Ascending aorta (tissue), 2 donors: Measurements from ENCODE around the gene TIMM23. TPM values are rescaled to one million over a fixed set of nuclear protein-coding genes. Genes with fewer than 3 reads are reported as not detected.
"Not testable (repeated sequence)": the region's sequence is repeated elsewhere in the genome, so short reads cannot be mapped to it uniquely, and the experiment has no call there.

ENCODE experiments used
- DNase-seq, 2 donors: peaks; one replicate each; pipeline ENCODE4 v3.0.0-alpha.2; 2019; ENCODE audit warnings: low spot score in 2 of 2
- H3K27ac ChIP-seq, 2 donors: fragments of 200-600 bp; sonication (generic); one replicate each; pipeline ENCODE4 v1.5.1; 2016 to 2017; ENCODE audit warnings: mild to moderate bottlenecking in 1 of 2
- H3K27me3 ChIP-seq: fragments of 200-600 bp; sonication (generic); one replicate; pipeline ENCODE4 v1.5.1; 2017
- H3K36me3 ChIP-seq, 2 donors: fragments of 200-600 bp; sonication (generic); one replicate each; pipeline ENCODE4 v1.5.1; 2016
- H3K4me1 ChIP-seq, 2 donors: fragments of 200-600 bp; sonication (generic); one replicate each; pipeline ENCODE4 v1.5.1; 2016 to 2017; ENCODE audit warnings: mild to moderate bottlenecking in 1 of 2
- H3K4me3 ChIP-seq, 2 donors: fragments of 200-600 bp; sonication (generic); one replicate each; pipeline ENCODE4 v1.5.1; 2016 to 2017; ENCODE audit warnings: mild to moderate bottlenecking in 1 of 2
- H3K9me3 ChIP-seq, 2 donors: fragments of 200-600 bp; sonication (generic); one replicate each; pipeline ENCODE4 v1.5.1; 2016
- CTCF ChIP-seq, 3 experiments: fragments of 200-600 bp in 2 of 3; fragments of 450-650 bp in 1 of 3; sonication (generic) in 2 of 3; IDR thresholded peaks; one replicate each; pipeline ENCODE4 v1.5.1; 2016 to 2019; ENCODE audit warnings: antibody characterized with exemption in 3 of 3, mild to moderate bottlenecking in 1 of 3, moderate library complexity in 1 of 3
- intact Hi-C: fragments of 100-400 bp; cut with DNase I; formaldehyde crosslinking; loops from one replicate; pipeline ENCODE4 v1.15.1; 2023
- total RNA-seq: library from RNA; depleted of rRNA; stranded (reverse); fragments of >200 nt; gene quantifications from one replicate; pipeline ENCODE4 v1.1.0, GENCODE V29; 2016

Gene TIMM23
- total RNA-seq, 1 donor from 2014 or later: 19.3 TPM

- H3K27ac ChIP-seq: no peak overlapping the region
- H3K9me3 ChIP-seq: no peaks in the 10 kb centered on the region
- DNase-seq: no peak
- TF ChIP-seq CTCF (IDR thresholded peaks at IDR 0.05): no peak
- intact Hi-C loops: no loop called here
- H3K4me3 ChIP-seq: no peak overlapping the region
- no peaks in the 10 kb centered on the region for H3K36me3 ChIP-seq
- H3K4me1 ChIP-seq: no peaks in the 10 kb centered on the region
- H3K27me3 ChIP-seq: no peaks in the 10 kb centered on the region
Observed at GRCh38 chr10:46042527-46042926, 70.2 kb downstream of the TIMM23 start.

DNA sequence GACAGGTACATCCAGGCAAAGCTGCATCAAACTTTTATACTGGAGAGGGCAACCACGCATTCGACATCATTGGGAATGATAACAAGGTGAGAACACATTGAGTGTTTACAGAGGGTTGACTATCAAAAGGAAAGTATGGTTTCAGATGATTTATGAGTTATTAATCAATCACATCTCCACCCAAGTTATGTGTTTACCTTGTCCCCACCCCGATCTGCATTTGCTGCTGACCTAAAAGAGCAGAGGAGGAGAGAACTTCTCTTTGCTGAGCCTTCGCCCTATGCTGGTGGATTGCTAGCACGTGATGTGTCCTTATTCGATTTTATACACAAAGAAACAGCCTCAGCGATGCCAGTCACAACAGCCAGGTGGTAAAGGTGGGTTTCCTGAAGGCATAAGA, 74.0 kb downstream of the TIMM23 start, which contains the start of gene MSMB:
TSS of gene MSMB (minus strand) at position 9 of the 400 bp plus-strand sequence. CDS start 32 bp downstream, outside the sequence.
- intact Hi-C loops: no loop called here
- Histone ChIP-seq H3K36me3 (no peaks in the 10 kb centered on the region), H3K27me3 (no peaks in the 10 kb centered on the region), H3K27ac (no peak within 1 kb of the TSS), H3K4me3 (no peak within 1 kb of the TSS), H3K4me1 (no peaks in the 10 kb centered on the region), H3K9me3 (no peaks in the 10 kb centered on the region)
- DNase-seq: no peak
- TF ChIP-seq CTCF (IDR thresholded peaks at IDR 0.05): no peak

DNA sequence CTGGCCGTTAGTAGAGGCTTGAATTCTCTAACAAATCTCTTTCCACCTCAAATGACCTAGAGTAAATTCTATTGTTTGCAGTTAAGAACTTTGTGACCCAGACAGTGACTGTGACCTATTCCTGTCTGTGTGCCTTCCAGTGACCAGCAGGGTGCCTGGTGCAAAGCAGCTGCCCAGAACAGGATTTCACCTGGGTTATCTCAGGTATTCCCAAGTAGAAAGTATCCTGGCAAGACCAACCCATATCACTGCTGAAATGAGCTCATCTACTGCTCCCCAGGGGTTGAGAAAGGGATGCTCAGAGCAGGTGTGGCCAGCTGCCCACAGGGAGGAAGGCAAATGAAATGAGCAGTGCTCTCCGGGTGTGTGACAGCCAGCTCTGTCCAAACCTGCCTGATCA, 75.9 kb downstream of the TIMM23 start:
- no peak for DNase-seq
- Histone ChIP-seq H3K27ac (no peak overlapping the region), H3K4me3 (no peak overlapping the region), H3K27me3 (no peaks in the 10 kb centered on the region), H3K36me3 (no peaks in the 10 kb centered on the region), H3K4me1 (no peaks in the 10 kb centered on the region), H3K9me3 (no peaks in the 10 kb centered on the region)
- intact Hi-C loops: no loop called here
- TF ChIP-seq CTCF (IDR thresholded peaks at IDR 0.05): no peak

DNA sequence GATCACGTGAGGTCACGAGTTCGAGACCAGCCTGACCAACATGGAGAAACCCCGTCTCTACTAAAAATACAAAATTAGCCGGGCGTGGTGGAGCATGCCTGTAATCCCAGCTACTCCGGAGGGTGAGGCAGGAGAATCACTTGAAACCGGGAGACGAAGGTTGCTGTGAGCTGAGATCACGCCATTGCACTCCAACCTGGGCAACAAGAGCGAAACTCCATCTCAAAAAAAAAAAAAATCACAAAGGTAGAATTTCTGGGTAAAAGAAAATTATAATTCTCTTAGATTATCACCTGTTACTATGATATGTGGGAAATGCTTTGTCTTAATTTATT, 77.2 kb downstream of the TIMM23 start:
- H3K4me1 ChIP-seq, intact Hi-C loops, H3K4me3 ChIP-seq, H3K36me3 ChIP-seq, H3K27ac ChIP-seq, H3K27me3 ChIP-seq, H3K9me3 ChIP-seq, DNase-seq: not testable (repeated sequence)

GRCh38 chr10:46050941-46051623, 78.8 kb downstream of the TIMM23 start:
- TF ChIP-seq CTCF (IDR thresholded peaks at IDR 0.05): no peak
- H3K27me3 ChIP-seq: no peaks in the 10 kb centered on the region
- intact Hi-C loops: no loop called here
- no peaks in the 10 kb centered on the region for H3K9me3 ChIP-seq
- DNase-seq: no peak
- H3K4me1 ChIP-seq: no peaks in the 10 kb centered on the region
- no peak overlapping the region for H3K27ac ChIP-seq
- H3K4me3 ChIP-seq: no peak overlapping the region
- no peaks in the 10 kb centered on the region for H3K36me3 ChIP-seq

GRCh38 chr10:46052057-46052790, 79.9 kb downstream of the TIMM23 start:
- Histone ChIP-seq H3K4me3 (no peak overlapping the region), H3K36me3 (no peaks in the 10 kb centered on the region), H3K27ac (no peak overlapping the region), H3K4me1 (no peaks in the 10 kb centered on the region), H3K9me3 (peaks cover 0 to 3% of the 10 kb centered on the region in 2 donors), H3K27me3 (no peaks in the 10 kb centered on the region)
- intact Hi-C loops: no loop called here
- TF ChIP-seq CTCF (IDR thresholded peaks at IDR 0.05): no peak
- DNase-seq: no peak
